Stimulated activated CD4-positive, alpha-beta T cell treated with anti-CD3 and anti-CD28 coated beads, Interleukin-12 subunit alpha, Interleukin-12 subunit beta, amount 100 ng/mL, for 24 hours (primary cell): ENCODE results near the gene LHX1.
A peak's percentile ranks its signal among the peaks of the same experiment; 100 is the strongest.

Source experiments
- DNase-seq, 2 experiments: peaks; one replicate each; pipeline ENCODE4 v3.0.0-alpha.2; 2020; ENCODE audit warnings: low read depth in 2 of 2

LHX1 gene

DNA sequence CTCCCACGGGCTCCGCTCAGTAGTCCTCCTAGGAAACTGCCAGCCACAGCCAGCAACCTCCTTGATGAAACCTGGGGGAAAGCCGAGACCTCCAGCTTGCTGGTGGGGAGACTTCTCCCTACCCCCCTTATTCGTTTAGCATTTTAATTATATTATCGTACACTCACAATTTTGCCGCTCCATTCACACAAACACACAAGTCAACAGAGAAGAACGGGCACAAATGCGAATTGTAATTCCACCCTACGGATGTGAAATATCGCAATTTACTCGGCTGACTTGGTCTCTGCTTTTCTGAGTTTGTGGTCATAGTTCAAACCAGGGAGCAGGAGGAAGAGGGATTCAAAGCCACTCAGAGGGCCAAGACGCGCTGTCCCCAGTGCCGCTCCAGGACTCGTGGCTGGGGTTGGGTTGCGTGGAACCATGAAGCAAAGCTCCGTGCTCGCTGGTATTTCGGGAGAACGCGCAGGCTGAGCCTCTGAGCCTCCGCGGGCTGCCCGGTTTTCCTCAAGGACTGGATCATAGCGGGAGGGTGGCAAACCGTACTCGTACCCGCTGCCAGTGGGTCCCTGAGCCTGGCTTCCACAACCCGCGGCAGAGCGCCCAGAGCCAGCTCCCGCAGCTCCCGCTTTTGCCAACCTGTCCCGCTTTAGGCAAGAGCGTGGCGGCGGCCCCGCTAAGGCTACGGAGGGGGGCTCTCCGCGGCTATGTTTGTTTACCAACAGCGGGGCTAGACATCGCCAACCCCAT lies 2.0 kb downstream of the LHX1 start:
- no peak for DNase-seq

DNA sequence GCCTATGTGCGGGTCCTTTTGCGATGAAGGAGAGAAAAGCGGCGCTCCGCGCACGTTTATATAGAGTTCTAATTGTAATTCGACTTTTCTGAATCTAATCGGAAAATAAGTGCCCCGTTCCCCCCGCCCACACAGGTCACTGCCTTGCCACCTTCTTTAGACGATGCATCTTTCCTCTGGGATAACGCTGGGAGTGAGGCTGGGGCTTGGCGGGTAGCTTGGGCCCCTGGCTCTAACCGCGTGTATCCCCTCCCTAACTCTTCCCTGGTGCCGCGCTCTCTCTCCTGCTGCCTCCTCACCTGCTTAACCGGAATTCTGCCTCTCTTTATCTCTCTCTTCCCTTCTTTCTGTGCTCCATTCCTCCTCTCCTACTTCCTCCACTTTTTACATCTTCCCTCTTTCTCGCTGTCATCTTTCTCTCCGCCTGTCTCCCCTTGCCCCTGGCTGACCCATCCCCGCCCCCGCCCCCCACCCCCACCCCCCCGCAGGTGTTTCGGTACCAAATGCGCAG lies 2.6 kb downstream of the LHX1 start:
- no peak for DNase-seq

DNA sequence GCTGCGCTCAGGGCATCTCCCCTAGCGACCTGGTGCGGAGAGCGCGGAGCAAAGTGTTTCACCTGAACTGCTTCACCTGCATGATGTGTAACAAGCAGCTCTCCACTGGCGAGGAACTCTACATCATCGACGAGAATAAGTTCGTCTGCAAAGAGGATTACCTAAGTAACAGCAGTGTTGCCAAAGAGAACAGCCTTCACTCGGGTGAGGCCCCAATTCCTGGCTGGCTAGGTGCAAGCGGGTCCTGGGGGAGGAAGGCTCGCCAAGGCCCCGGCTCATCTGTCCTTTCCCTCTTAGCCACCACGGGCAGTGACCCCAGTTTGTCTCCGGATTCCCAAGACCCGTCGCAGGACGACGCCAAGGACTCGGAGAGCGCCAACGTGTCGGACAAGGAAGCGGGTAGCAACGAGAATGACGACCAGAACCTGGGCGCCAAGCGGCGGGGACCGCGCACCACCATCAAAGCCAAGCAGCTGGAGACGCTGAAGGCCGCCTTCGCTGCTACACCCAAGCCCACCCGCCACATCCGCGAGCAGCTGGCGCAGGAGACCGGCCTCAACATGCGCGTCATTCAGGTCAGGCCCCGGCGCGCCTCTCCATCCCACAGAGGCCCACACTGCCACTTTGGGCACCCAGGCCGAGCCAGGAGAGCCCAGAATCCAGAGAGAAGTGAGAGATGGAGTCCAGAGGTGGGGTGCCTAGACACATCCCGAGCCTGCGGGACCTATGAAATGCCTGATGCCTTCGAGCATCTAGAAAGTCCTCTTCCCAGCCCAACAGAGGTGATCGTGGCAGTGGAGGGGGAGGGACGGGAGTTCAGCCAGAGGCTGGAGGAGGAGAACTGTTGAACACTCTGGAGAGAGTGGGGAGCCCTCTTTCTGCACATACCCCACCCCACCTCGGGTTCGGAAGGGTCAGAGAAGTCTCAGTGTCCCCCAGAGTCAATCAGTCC lies 3.3 kb downstream of the LHX1 start:
- DNase-seq = no peak

DNA sequence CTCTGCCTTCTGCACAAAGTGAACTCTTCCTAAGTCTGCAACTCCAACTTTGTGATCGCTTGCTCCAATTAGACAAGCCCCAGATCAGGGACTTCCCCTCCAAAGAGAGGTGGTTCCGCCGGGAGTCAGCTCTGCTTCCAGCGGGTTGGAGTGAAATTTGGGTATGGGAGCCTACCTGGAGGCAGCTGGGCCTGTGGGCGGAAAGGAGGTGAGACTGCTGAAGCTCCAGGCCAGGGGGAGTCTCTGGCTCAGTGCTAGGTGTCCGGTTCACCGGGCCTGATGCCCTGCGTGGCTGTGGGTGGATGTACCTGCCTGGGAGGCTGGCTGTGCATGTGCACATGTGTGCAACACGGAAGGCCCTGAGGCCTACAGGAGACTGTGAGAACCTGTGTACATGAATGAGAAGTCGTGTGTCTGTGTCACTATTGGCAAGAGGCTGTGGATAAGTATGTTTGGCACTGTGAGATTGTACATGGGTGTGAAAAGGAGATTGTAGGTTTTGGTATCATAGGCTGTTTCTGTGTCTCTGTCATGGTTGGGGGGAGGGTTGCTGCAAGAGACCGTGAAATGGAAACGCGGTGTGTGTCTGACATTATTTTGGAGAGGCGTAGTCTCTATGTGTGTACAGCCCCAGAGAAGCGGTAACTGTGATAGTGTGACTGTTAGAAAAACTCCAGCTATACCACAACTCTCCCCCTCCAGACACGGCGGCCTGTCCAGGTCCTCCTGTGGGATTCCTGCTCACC lies 4.2 kb downstream of the LHX1 start:
- DNase-seq = no peak

DNA sequence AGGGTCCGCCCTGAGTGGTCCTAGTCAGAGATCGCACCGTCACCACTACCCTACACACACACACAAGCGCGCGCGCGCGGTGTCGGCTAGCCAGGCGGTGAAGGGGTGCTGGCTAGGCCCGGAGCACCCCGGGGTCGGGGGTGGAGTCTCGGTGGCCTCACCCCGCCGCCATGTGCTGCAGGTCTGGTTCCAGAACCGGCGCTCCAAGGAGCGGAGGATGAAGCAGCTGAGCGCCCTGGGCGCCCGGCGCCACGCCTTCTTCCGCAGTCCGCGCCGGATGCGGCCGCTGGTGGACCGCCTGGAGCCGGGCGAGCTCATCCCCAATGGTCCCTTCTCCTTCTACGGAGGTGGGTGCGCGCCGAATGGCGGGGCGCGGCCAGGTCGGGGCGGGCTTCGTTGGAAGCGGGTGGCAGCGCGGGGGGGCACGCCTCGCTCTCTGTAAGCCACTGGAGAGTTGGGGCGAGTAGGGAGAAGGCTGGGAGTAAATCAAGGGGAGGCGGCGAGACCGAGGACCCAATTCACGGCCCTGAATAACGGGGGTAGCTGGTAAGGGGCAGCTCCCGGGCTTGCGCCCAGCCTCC lies 4.8 kb downstream of the LHX1 start:
- DNase-seq = no peak

DNA sequence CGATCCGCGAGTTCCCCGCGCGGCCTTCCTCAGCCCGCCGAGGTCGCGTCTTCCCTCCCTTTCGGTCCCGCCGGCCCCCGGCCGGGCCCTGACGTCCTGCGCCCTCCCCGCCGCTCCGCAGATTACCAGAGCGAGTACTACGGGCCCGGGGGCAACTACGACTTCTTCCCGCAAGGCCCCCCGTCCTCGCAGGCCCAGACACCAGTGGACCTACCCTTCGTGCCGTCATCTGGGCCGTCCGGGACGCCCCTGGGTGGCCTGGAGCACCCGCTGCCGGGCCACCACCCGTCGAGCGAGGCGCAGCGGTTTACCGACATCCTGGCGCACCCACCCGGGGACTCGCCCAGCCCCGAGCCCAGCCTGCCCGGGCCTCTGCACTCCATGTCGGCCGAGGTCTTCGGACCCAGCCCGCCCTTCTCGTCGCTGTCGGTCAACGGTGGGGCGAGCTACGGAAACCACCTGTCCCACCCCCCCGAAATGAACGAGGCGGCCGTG lies 5.4 kb downstream of the LHX1 start:
- no peak for DNase-seq

DNA sequence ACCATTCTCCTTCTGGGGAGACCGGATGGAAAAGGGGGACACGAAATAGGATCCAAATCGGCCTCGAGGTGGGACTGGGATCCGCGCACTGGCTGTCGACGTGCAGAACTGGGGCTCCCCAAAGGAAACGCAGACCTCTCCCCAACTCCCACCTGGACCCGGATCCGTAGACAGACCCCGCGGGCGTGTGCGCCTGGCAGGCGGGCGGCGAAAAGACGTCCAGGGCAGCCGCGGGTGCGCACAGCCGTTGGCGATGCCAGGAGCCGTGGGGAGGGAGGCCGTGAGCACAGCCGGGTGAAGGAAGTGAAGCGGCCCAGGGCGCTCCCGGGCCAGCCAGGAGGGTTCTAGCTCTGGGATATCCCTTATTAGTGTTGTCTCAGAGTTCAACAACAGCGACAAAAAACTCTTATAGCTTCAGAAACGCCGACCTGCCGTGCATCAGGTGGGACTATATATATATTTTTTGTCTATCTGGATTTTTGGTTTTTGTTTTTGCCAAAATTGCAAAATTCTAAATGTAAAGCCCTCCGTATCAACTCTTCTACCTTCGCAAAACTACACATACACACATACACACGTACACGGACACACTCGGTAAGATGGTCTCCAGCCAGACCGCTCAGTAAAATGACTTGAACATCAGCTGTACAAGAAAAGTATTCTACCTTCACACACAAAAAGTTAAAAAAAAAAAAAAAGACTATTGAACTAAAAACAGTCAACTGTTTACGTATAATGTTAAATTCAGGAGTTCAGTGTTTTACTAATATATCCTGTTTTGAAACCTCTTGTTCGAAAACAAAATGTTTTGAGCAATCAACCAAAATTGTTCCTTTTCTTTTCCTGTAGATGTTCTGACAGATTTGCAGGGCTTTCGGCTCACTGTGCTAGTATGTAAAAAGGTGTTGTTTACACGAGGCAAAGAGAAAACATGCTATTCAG lies 6.2 kb downstream of the LHX1 start:
- DNase-seq = no peak

DNA sequence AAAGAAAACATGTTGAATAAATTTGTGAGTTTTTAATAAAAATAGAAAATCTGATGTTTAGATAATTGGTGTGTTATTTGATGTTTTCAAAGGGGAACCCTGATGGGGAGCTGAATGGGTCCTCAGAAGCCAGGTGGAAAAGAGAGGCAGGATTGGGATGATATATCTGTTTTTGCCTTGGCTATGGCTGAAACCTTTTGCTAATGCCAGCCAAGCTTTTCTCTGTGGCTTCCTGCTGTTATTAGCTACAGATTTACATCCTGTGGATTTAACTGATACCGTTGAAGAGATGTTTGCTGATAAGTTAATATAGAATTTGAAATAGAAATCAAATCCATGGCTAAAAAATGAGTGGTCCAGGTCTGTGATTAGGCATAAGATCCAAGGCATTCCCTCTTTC lies 7.3 kb downstream of the LHX1 start:
- DNase-seq = no peak

DNA sequence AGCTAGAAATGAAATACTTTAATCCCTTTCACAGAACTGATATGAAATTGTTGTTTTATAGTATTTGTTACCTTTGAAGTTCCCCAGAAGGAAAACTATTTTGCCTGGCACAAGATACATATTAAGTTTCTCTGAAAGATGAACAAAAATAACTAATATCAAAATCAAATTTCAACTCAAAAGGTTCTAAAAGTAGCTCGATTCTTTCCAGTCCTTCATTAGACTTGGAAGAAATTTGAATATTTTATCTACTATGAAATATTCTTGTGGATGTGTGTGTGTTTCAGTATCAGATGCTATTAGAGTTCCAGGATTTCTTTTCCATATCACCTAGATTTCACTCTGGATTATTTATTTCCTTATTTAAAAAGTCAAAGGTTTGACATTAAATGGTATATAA lies 7.9 kb downstream of the LHX1 start:
- no peak for DNase-seq

DNA sequence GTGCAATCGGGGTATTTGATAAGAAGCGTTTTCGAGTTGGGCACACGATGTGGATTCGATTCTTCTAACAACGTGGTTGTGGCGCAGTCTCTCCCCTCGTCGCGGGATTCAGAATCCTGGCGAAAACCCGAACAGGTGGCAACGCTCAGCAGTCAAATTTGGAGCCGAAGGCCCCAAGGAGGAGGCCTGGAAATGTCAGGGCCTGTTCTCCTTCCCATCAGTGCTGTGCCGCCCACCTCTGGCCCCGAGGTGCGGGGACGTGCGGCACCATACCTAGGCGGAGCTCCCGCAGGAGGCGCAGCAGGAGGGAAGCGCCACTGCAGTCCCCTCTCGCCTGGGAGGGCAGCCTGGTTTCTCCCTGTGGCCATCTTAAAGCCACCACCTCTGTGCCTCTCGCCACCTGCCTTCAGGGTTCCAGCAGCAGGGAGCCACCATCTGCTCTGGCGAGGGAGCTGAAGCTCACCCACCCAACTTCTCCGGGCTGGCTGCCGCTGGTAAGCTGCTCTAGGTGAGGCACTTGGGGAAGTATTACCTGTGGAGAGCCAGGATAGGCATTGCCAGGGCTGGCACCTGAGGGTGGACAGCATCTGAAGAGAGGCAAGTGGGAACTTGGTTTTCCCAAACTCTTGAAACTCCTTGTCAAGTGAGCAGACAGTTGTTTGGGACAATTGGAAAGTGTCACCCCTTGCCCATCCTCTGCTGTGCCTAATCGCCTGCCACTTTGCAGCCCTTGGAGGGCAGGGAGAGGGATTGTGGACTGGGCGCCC lies 8.9 kb downstream of the LHX1 start:
- DNase-seq = no peak

DNA sequence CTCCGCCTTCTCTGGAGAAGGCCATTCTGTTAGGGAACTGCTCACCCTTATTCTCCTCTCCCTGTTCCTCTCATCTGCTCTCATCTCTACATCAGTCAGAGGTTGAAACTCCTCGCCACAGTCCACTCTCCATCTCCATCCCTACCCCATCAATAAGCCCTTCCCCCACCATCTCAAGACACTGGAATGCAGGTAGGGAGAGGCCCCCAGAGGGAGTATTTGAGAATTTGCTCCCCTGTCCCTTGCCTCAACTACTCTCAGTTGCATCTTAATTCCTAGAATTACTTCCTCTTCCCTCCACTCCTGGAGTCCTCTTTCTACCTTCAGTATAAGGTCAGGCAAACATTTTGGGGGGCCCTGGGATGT lies 9.4 kb downstream of the LHX1 start:
- no peak for DNase-seq

DNA sequence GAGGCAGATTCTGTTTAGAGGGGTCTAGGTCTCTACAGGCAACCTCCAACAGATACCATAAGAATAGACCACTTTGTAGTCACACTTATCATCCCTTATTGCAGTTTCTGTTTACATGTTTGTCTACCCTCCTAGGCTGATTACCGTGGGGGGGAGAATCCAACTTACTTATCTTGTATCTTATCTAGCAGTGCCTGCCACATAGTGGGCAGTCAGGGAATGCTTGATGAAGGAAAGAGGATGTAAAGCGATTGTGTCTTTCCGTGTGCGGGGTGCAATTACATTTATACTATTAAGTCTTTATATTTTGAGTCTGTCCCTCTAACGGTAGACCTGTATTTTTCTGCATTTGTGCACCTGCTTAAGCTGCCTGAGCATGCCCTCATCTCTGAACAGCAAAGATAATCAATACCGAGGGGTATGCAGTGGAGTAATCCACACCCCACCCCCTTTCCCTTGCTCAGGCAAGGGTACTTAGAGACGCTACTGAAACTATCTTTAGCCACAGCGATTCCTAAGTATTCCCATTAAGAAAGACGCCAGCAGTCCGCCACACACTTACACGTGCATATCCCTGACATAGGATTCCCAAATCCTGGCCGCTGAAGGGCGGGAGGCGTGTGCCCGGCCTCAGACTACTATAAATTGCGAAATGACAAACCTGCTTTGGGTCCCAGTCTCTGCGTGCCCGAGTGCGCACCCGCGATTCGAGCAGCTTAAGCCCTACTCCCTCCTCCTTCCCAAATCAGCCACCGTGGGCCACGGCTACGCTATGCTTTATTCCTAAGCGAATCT lies 10.8 kb downstream of the LHX1 start:
- no peak for DNase-seq

DNA sequence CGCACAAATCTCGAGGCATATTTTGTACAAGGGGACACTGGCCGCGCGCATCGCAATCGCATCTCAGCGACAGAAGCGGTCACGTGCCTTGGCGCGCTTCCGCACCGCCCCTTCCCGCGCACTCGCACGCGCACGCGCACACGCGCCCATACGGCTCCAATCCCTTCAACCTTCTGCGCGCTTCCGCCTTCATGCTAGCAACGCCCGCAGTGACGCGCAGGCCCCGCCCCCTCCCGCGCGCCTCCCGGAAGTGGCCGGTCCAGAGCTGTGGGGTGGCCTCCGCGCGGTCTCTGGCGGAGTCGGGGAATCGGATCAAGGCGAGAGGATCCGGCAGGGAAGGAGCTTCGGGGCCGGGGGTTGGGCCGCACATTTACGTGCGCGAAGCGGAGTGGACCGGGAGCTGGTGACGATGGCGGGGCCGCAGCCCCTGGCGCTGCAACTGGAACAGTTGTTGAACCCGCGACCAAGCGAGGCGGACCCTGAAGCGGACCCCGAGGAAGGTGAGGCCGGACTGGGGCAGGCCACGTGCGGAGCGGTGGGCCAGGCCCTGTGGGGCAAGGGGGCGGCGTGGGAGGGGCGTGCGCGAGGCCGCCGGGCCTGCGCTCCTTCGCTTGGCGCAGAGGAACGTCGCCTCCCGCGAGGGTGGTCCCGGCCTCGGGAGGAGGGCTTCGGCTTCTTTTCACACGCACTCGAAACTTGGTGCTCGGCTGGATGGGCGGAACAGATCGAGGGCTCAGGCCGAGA lies 11.6 kb downstream of the LHX1 start, which contains the start of gene AATF:
Gene AATF (plus strand): TSS at position 238 of the 744 bp plus-strand sequence. CDS start 172 bp downstream, at position 410.
- peak; percentile 92 to 96 for DNase-seq

DNA sequence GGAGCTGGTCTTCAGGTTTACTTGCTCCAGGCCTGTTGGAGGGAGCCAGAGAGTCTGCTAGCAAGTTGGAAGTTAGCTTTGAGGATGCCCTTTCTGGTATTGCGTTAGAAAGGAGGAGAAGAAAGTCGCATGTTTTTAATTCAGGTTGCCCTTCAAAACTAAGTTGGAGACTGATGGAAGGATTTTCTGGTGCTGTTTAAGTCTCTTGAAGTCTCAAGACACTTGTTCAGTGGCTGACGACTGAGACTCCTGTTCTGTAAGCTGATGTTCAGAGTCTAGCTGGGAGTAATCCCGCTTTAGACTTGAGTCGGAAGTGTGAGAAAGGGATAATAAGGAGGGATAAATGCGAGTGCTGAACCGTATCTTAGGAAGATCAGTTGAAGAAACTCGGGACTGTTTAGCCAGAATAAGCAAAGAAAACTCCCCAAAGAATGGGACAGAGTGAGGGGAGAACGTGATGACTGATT lies 12.2 kb downstream of the LHX1 start:
- no peak for DNase-seq

DNA sequence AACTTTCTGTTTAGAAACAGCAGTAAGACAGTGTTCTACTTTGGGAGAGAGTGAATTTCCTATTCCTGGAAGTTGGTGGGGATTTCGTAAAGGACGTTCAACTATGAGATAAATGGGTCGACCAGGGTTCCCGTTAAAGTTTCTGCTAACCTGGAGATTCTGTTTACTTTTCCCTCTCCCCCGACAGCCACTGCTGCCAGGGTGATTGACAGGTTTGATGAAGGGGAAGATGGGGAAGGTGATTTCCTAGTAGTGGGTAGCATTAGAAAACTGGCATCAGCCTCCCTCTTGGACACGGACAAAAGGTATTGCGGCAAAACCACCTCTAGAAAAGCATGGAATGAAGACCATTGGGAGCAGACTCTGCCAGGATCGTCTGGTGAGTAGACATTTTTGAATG lies 12.8 kb downstream of the LHX1 start:
- no peak for DNase-seq

DNA sequence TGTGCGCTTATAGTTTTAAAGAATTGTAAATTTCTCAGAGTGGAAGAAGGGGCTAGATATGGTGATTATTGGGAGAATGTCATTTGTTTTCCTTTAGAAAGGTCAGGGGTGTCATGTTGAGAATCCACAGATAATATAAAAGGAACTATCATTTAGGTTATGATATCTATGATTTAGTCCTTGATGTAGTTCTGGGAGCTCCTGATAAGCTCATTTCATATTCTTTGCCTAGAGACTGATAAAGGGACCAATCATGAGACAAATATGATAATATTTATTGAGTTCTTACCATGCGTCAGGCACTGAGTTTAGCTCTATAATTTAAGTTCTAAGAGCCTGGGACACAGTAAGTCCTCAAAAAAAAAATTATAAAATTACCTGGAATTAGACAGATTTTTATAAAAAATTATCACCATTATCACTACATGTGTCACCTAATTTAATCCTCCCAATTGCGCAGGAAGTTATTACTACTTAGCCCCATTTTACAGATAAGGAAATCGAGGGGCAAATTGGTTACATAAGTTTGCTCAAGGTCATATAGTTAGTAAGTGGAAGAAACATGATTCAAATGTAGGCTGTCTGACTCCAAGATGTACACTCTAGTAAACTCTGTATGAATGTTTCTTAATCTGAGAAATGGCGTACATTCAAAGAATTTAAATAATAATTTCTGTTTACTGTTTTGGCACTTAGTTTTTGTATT lies 14.0 kb downstream of the LHX1 start:
- no peak for DNase-seq

DNA sequence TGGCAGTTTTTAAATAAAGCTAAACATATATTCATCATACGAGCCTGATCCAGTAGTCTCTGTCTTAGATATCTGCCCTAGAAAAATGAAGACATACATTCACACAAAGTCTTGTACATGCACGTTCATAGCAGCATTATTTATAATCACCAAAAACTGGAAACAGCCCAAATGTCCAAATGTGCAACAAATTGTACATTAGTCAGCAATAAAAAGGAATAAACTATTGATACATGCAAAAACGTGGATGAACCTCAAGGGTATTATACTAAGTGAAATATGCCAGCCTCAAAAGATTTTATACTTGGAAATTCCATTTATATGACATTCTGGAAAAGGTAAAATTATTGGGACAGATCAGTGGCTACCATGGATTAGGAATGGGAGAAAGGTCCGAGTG lies 34.2 kb downstream of the LHX1 start:
- no peak for DNase-seq
